22Rv1 (cell line): ENCODE measurements around the gene UBE2N.

Experiments used
- H3K27ac ChIP-seq: fragments of 450-650 bp; 2 replicates; pipeline ENCODE4 v1.5.1; 2017
- CTCF ChIP-seq: fragments of 450-650 bp; IDR thresholded peaks from 2 replicates; pipeline ENCODE4 v1.5.1; 2017; ENCODE audit warnings: mild to moderate bottlenecking
- ZFX ChIP-seq: fragments of 450-650 bp; IDR thresholded peaks from 2 replicates; pipeline ENCODE4 v1.6.1; 2017; ENCODE audit warnings: antibody characterized with exemption, borderline replicate concordance

Gene UBE2N

GRCh38 chr12:93377252-93378195 is 64.2 kb downstream of the UBE2N start, which contains the start of gene NUDT4:
Gene NUDT4, plus strand, starts transcription at chr12:93377925. Its CDS starts 398 bp downstream, at chr12:93378323.
- peak within 1 kb of the TSS; percentile 74 for H3K27ac ChIP-seq
- no peak for TF ChIP-seq CTCF
- TF ChIP-seq ZFX, result no peak

- no peak overlapping the region for H3K27ac ChIP-seq
- no peak for TF ChIP-seq CTCF
- TF ChIP-seq ZFX, result no peak
Observed at GRCh38 chr12:93376436-93377251, 65.1 kb downstream of the UBE2N start.

- no peak overlapping the region for H3K27ac ChIP-seq
- TF ChIP-seq ZFX (no peak), CTCF (no peak)
Observed at GRCh38 chr12:93375906-93376305, 65.8 kb downstream of the UBE2N start.

GRCh38 chr12:93373961-93374656 is 67.6 kb downstream of the UBE2N start:
- TF ChIP-seq CTCF (no peak), ZFX (no peak)
- H3K27ac ChIP-seq, result no peak overlapping the region

- TF ChIP-seq ZFX, result no peak
- no peak for TF ChIP-seq CTCF
- no peak overlapping the region for H3K27ac ChIP-seq
Observed at GRCh38 chr12:93370947-93371346, 70.8 kb downstream of the UBE2N start.

GRCh38 chr12:93369505-93369904 is 72.2 kb downstream of the UBE2N start:
- TF ChIP-seq CTCF, result no peak
- no peak for TF ChIP-seq ZFX

More at GRCh38 chr12:93369505-93369904, 72.2 kb downstream of the UBE2N start:
- H3K27ac ChIP-seq, result no peak overlapping the region
